ENCODE results near the gene CFAP73.

The CFAP73 gene

DNA sequence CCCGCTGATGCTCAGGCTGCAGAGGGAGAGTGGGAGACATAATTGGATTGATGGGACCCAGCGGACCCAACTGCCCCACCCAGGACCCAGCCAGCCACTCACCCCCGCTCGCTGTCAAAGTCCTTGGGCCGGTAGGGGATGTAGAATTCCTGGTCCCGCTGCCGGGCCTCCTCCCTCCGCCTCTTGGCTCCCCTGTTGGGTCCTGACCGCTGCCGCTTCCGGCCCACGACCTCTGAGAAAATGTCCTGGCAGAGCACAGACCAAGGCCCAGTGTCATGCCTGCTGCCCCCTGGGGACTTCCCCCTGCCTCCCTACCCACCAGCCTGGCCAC is 13.5 kb downstream of the CFAP73 start:
- no peak overlapping the region for H3K4me3 ChIP-seq (ENCODE audit: low read depth, low read length)
- in situ Hi-C loops (cut with HindIII; ENCODE audit: low sequenced_read_pairs) = no loop called here
- TF ChIP-seq, protein P1, sequence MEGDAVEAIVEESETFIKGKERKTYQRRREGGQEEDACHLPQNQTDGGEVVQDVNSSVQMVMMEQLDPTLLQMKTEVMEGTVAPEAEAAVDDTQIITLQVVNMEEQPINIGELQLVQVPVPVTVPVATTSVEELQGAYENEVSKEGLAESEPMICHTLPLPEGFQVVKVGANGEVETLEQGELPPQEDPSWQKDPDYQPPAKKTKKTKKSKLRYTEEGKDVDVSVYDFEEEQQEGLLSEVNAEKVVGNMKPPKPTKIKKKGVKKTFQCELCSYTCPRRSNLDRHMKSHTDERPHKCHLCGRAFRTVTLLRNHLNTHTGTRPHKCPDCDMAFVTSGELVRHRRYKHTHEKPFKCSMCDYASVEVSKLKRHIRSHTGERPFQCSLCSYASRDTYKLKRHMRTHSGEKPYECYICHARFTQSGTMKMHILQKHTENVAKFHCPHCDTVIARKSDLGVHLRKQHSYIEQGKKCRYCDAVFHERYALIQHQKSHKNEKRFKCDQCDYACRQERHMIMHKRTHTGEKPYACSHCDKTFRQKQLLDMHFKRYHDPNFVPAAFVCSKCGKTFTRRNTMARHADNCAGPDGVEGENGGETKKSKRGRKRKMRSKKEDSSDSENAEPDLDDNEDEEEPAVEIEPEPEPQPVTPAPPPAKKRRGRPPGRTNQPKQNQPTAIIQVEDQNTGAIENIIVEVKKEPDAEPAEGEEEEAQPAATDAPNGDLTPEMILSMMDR (IDR thresholded peaks at IDR 0.05; ENCODE audit: low read depth, low read length) = no peak
- DNase-seq (ENCODE audit: low read depth, low spot score) = no peak

DNA sequence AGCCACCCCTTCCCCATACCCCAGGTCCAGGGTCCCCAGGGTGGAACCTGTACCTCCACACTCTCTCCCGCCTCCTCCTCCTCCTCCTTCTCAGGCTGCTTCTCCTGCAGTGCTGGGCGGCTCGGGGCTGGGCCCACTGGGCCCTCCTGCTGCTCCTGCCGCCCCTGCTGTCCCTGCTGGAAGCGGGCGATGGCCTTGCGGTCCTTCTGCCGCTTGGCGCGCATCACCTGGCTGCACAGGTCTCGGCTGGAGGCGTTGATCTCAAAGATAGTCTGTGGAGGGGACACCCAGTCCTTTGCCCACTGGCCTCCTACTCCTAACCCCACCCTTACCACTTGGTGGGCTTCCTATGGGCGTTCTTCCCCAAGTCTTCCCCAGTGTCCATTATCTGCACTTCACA is 14.5 kb downstream of the CFAP73 start:
- no peak for DNase-seq (ENCODE audit: low read depth, low spot score)
- in situ Hi-C loops (cut with HindIII; ENCODE audit: low sequenced_read_pairs) = no loop called here

DNA sequence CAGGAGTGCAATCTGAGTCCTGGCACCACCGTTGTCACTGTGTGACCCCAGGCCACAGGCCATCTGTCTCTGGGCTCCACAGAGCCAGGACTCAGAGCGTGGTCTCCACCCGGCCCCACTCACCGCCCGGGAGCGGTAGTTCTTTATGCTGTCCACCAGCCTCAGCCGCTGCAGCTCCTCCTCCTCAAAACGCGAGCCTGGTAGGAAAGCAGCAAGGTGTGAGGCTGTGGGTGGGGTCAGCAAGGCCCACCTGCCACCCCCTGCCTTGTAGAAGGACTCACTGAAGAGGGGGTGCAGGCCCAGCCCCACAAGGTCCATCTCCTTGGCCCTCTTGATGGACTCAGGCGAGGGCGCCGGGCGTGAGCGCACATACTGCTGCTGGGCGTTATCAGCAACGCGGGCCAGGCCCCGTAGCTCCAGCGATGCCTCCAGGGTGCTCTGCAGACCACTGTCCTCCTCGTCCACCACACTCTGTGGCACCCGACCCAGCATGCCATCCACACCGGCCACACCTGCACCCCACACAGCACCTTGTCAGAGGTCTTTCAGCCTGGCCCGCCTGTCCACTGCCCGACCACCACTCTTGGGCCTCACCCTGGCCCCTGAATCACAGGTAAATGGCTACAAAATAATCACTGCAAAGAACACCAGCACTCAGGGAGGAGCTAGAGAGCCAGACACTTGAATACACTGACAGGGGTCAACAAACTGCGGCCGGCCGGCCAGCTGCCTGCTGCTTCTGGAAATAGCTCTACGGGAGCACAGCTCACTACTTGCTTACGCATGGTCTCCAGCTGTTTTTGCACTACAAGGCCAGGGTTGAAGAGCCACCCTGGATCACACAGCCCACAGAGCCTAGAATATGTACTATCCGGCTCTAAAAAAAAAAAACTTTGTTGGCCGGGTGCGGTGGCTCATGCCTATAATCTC is 16.3 kb downstream of the CFAP73 start:
- TF ChIP-seq, protein P1 (IDR thresholded peaks at IDR 0.05; ENCODE audit: low read depth, low read length) = no peak
- no peak overlapping the region for H3K4me3 ChIP-seq (ENCODE audit: low read depth, low read length)
- DNase-seq (ENCODE audit: low read depth, low spot score) = peak; percentile 71
- in situ Hi-C loops (cut with HindIII; ENCODE audit: low sequenced_read_pairs) = no loop called here

More for the DNA sequence above, 14.5 kb downstream of the CFAP73 start:
- TF ChIP-seq, protein P1 (IDR thresholded peaks at IDR 0.05; ENCODE audit: low read depth, low read length) = no peak
- no peak overlapping the region for H3K4me3 ChIP-seq (ENCODE audit: low read depth, low read length)

DNA sequence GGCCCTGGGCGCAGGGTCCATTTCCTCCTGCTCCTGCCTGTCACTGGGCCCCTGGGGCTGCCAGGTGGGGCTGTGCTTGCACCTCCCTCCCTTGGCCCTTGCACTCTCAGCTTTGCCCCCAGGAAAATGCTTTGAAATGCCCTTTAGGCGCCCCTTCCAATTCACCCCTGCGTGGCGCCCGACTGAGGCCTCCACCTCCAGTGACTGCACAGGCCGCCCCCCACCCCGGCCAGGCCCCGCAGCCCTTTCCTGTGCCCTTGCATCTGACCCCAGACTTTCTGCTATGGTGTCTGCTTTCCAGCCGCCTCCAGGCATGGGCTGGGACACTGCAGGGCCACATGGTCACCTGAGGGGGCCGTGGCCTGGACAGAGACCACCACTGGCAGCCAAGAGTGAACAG is 18.3 kb downstream of the CFAP73 start:
- TF ChIP-seq, protein P1 (IDR thresholded peaks at IDR 0.05; ENCODE audit: low read depth, low read length) = no peak
- no peak for DNase-seq (ENCODE audit: low read depth, low spot score)
- in situ Hi-C loops (cut with HindIII; ENCODE audit: low sequenced_read_pairs) = no loop called here
- no peak overlapping the region for H3K4me3 ChIP-seq (ENCODE audit: low read depth, low read length)

DNA sequence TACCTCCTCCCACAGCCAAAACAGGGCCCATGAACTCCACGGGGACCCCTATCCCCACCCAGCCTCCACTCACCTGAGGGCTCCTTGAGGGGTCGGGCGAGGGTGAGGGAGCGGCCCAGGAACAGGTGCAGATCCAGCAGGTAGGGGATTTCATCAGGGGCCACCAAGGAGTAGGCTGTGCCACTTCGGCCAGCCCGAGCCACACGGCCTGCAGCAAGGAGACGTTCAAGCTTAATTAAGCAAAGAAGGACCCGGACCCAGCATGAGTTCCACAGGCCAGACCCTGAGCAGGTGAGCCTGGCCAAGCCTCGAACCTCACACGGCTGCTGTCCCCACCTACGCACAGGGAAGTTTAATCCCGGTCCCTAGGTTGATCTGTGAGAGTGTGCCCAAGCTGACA is 20.2 kb downstream of the CFAP73 start:
- in situ Hi-C loops (cut with HindIII; ENCODE audit: low sequenced_read_pairs) = no loop called here
- H3K4me3 ChIP-seq (ENCODE audit: low read depth, low read length) = no peak overlapping the region
- DNase-seq (ENCODE audit: low read depth, low spot score) = no peak
- TF ChIP-seq, protein P1 (IDR thresholded peaks at IDR 0.05; ENCODE audit: low read depth, low read length) = no peak

DNA sequence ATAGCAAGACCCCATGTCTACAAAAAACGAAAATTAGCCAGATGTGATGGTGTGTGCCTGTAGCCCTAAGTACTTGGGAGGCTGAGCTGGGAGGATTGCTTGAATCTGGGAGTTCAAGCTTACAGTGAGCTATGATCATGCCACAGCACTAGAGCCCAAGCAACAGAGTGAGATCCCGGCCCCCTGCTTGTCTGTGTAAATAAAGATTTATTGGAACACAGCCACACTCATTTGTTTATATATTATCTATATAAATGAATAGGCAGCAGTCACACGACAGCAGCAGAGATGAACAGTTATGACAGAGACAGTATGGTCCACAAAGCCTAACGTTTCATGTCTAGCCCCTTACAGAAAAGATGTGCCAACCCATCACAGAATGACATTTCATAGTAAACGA is 20.9 kb downstream of the CFAP73 start:
- no peak for DNase-seq (ENCODE audit: low read depth, low spot score)
- TF ChIP-seq, protein P1 (IDR thresholded peaks at IDR 0.05; ENCODE audit: low read depth, low read length) = no peak
- in situ Hi-C loops (cut with HindIII; ENCODE audit: low sequenced_read_pairs) = no loop called here
- no peak overlapping the region for H3K4me3 ChIP-seq (ENCODE audit: low read depth, low read length)

All from astrocyte of the spinal cord (primary cell).